GM23338 (cell line): ENCODE results near the gene S100A14. TPM values are rescaled to one million over a fixed set of nuclear protein-coding genes. Genes with fewer than 3 reads are reported as not detected.

ENCODE experiments used
- ATAC-seq: fragments of 200-7000 bp; cut with Tn5 transposase; 3 replicates; pipeline ENCODE4 v1.9.1; 2020
- DNase-seq: peaks from one replicate; pipeline ENCODE4 v3.0.0-alpha.2; 2015; ENCODE audit warnings: low spot score
- H2AFZ ChIP-seq: fragments of 200-600 bp; sonication (generic); 2 replicates; pipeline ENCODE4 v1.8.0; 2016; ENCODE audit warnings: antibody characterized with exemption, mild to moderate bottlenecking, moderate library complexity
- H3F3A ChIP-seq: fragments of 200-600 bp; sonication (generic); replicated peaks from 2 replicates; pipeline ENCODE4 v1.8.0; 2017; ENCODE audit warnings: antibody characterized with exemption, mixed run types, low read depth
- H3K27ac ChIP-seq: fragments of 200-600 bp; sonication (generic); 2 replicates; pipeline ENCODE4 v1.6.1; 2016; ENCODE audit warnings: low read depth
- H3K27me3 ChIP-seq: fragments of 200-600 bp; sonication (generic); 2 replicates; pipeline ENCODE4 v1.8.0; 2016; ENCODE audit warnings: mild to moderate bottlenecking, mixed run types, moderate library complexity; ENCODE audit not compliant: insufficient read depth
- H3K36me3 ChIP-seq: fragments of 200-600 bp; sonication (generic); 2 replicates; pipeline ENCODE4 v1.8.0; 2016; ENCODE audit warnings: mild to moderate bottlenecking; ENCODE audit not compliant: insufficient read depth
- H3K4me1 ChIP-seq: fragments of 200-600 bp; sonication (generic); 2 replicates; pipeline ENCODE4 v1.8.0; 2016; ENCODE audit warnings: mild to moderate bottlenecking, moderate library complexity; ENCODE audit not compliant: insufficient read depth
- H3K4me2 ChIP-seq: fragments of 200-600 bp; sonication (generic); 2 replicates; pipeline ENCODE4 v1.7.1; 2017; ENCODE audit warnings: mixed run types
- H3K4me3 ChIP-seq: fragments of 200-600 bp; sonication (generic); 2 replicates; pipeline ENCODE4 v1.6.1; 2016; ENCODE audit warnings: mixed run types
- H3K79me2 ChIP-seq: fragments of 200-600 bp; sonication (generic); replicated peaks from 2 replicates; pipeline ENCODE4 v1.8.0; 2017; ENCODE audit warnings: mild to moderate bottlenecking; ENCODE audit not compliant: insufficient read depth
- H3K9me2 ChIP-seq: fragments of 200-600 bp; sonication (generic); 2 replicates; pipeline ENCODE4 v1.8.0; 2017; ENCODE audit not compliant: insufficient read depth
- H4K20me1 ChIP-seq: fragments of 200-600 bp; sonication (generic); replicated peaks from 2 replicates; pipeline ENCODE4 v1.8.0; 2017; ENCODE audit warnings: mild to moderate bottlenecking; ENCODE audit not compliant: insufficient read depth
- H3K27ac Mint-ChIP-seq: 2 replicates; pipeline ENCODE4 v1.8.0; 2020; ENCODE audit warnings: inconsistent platforms, mild to moderate bottlenecking, moderate library complexity, mixed read lengths
- H3K27me3 Mint-ChIP-seq: 3 replicates; pipeline ENCODE4 v1.8.0; 2022; ENCODE audit warnings: low read depth, mild to moderate bottlenecking, moderate library complexity, mixed read lengths, inconsistent platforms; ENCODE audit not compliant: insufficient read depth, poor library complexity
- H3K36me3 Mint-ChIP-seq: 3 replicates; pipeline ENCODE4 v1.8.0; 2021; ENCODE audit warnings: low read depth, mild to moderate bottlenecking, inconsistent platforms, moderate library complexity, mixed read lengths
- H3K4me1 Mint-ChIP-seq: 3 replicates; pipeline ENCODE4 v1.8.0; 2020; ENCODE audit warnings: mild to moderate bottlenecking, inconsistent platforms, mixed read lengths
- H3K4me3 Mint-ChIP-seq: 3 replicates; pipeline ENCODE4 v1.8.0; 2021; ENCODE audit warnings: moderate library complexity, mild to moderate bottlenecking, inconsistent platforms, mixed read lengths
- H3K9me3 Mint-ChIP-seq: 3 replicates; pipeline ENCODE4 v1.8.0; 2020; ENCODE audit warnings: moderate library complexity, mild to moderate bottlenecking, inconsistent platforms, mixed read lengths
- CREB1 ChIP-seq: fragments of 250-450 bp; sonication (Bioruptor Pico); IDR thresholded peaks from 2 replicates; pipeline ENCODE4 v1.5.0; 2020; ENCODE audit warnings: low read depth, mild to moderate bottlenecking, moderate library complexity
- EZH2phosphoT487 ChIP-seq: fragments of 200-600 bp; sonication (generic); IDR thresholded peaks from one replicate; pipeline ENCODE4 v1.8.1; 2018; ENCODE audit warnings: antibody characterized with exemption; ENCODE audit not compliant: unreplicated experiment
- JUNB ChIP-seq: IDR thresholded peaks from one replicate; pipeline ENCODE4 v1.6.1; 2016; ENCODE audit warnings: antibody characterized with exemption; ENCODE audit not compliant: unreplicated experiment
- STAT1 ChIP-seq: IDR thresholded peaks from one replicate; pipeline ENCODE4 v1.6.1; 2016; ENCODE audit warnings: antibody characterized with exemption; ENCODE audit not compliant: unreplicated experiment
- ZNF114 ChIP-seq: fragments of 250-450 bp; sonication (Bioruptor Pico); IDR thresholded peaks from 2 replicates; pipeline ENCODE4 v1.5.0; 2020; ENCODE audit warnings: mild to moderate bottlenecking, moderate library complexity
- ZNF331 ChIP-seq: fragments of 250-450 bp; sonication (Bioruptor Pico); IDR thresholded peaks from 2 replicates; pipeline ENCODE4 v1.5.0; 2020; ENCODE audit warnings: low read depth, mild to moderate bottlenecking, moderate library complexity
- ZNF462 ChIP-seq: fragments of 250-450 bp; sonication (Bioruptor Pico); IDR thresholded peaks from 2 replicates; pipeline ENCODE4 v1.5.0; 2020; ENCODE audit warnings: mild to moderate bottlenecking, moderate library complexity
- polyA plus RNA-seq: library from polyadenylated mRNA; unstranded; fragments of >200 nt; fragmentation: Nextera tagmentation; extraction: Ambion mirVana; gene quantifications from 2 replicates; pipeline ENCODE4 v1.2.1, GENCODE V29; 2016
- total RNA-seq: library from RNA; depleted of rRNA; stranded (reverse); fragments of >200 nt; shearing (Covaris generic); gene quantifications from 2 replicates; pipeline ENCODE4 v1.2.3, GENCODE V29; 2014
- TF ChIP-seq, protein P1 (sequence below): IDR thresholded peaks from 2 replicates; pipeline ENCODE4 v1.6.1; 2016; ENCODE audit warnings: antibody characterized with exemption
- TF ChIP-seq, protein P2 (sequence below): IDR thresholded peaks from one replicate; pipeline ENCODE4 v1.6.1; 2018; ENCODE audit warnings: antibody characterized with exemption; ENCODE audit not compliant: unreplicated experiment
- TF ChIP-seq, protein P3 (sequence below), 2 experiments: fragments of 200-600 bp in 1 of 2; sonication (generic) in 1 of 2; conservative IDR thresholded peaks; 2 replicates each; pipeline versions ENCODE4 v1.5.1 to v1.6.1; 2016 to 2017; ENCODE audit warnings: antibody characterized with exemption in 2 of 2, low read depth in 2 of 2, mild to moderate bottlenecking in 2 of 2, moderate library complexity in 1 of 2

The S100A14 gene
- total and polyA plus RNA-seq, 2 experiments from 2014 or later = 0.28 to 0.53 TPM

DNA sequence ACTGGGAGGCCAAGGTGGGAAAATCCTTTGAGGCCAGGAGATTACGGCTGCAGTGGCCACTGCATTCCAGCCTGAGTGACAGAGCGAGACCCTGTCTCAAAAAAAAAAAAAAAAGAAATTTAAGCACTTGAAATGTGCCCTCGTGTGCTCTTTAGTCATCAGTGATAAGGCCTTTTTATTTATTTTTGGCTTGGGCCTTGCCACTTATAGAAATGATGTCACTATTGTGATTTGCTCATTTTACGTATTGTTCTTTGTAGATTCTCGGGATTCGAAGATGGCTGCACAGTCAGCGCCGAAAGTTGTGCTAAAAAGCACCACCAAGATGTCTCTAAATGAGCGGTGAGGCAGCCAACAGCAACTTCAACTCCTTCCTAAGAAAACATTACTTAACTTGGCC is 20.2 kb upstream of the S100A14 start:
- Histone ChIP-seq H3F3A (peaks cover 26% of the 10 kb centered on the region), H3K27me3 (no peaks in the 10 kb centered on the region), H4K20me1 (peaks cover 30% of the 10 kb centered on the region), H3K79me2 (peaks cover 61% of the 10 kb centered on the region), H3K9me2 (no peaks in the 10 kb centered on the region), H3K4me2 (no peak overlapping the region), H3K36me3 (peaks cover 55% of the 10 kb centered on the region), H2AFZ (no peak overlapping the region), H3K4me3 (no peak overlapping the region), H3K4me1 (peaks cover 12% of the 10 kb centered on the region; the same call in 1 of the 2 replicates), H3K27ac (peak overlapping the region; percentile 63; the same call in 1 of the 2 replicates)
- no peak for ATAC-seq
- H3K27me3 Mint-ChIP-seq = peaks cover 14% of the 10 kb centered on the region
- TF ChIP-seq JUNB = no peak
- TF ChIP-seq CREB1 (CRISPR knock-in tag) = no peak
- no peak for TF ChIP-seq ZNF331 (CRISPR knock-in tag)
- no peak for TF ChIP-seq EZH2phosphoT487
- no peak for TF ChIP-seq STAT1
- TF ChIP-seq, protein P1, sequence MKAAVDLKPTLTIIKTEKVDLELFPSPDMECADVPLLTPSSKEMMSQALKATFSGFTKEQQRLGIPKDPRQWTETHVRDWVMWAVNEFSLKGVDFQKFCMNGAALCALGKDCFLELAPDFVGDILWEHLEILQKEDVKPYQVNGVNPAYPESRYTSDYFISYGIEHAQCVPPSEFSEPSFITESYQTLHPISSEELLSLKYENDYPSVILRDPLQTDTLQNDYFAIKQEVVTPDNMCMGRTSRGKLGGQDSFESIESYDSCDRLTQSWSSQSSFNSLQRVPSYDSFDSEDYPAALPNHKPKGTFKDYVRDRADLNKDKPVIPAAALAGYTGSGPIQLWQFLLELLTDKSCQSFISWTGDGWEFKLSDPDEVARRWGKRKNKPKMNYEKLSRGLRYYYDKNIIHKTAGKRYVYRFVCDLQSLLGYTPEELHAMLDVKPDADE = no peak
- TF ChIP-seq, protein P2, sequence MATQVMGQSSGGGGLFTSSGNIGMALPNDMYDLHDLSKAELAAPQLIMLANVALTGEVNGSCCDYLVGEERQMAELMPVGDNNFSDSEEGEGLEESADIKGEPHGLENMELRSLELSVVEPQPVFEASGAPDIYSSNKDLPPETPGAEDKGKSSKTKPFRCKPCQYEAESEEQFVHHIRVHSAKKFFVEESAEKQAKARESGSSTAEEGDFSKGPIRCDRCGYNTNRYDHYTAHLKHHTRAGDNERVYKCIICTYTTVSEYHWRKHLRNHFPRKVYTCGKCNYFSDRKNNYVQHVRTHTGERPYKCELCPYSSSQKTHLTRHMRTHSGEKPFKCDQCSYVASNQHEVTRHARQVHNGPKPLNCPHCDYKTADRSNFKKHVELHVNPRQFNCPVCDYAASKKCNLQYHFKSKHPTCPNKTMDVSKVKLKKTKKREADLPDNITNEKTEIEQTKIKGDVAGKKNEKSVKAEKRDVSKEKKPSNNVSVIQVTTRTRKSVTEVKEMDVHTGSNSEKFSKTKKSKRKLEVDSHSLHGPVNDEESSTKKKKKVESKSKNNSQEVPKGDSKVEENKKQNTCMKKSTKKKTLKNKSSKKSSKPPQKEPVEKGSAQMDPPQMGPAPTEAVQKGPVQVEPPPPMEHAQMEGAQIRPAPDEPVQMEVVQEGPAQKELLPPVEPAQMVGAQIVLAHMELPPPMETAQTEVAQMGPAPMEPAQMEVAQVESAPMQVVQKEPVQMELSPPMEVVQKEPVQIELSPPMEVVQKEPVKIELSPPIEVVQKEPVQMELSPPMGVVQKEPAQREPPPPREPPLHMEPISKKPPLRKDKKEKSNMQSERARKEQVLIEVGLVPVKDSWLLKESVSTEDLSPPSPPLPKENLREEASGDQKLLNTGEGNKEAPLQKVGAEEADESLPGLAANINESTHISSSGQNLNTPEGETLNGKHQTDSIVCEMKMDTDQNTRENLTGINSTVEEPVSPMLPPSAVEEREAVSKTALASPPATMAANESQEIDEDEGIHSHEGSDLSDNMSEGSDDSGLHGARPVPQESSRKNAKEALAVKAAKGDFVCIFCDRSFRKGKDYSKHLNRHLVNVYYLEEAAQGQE = no peak
- TF ChIP-seq, protein P3, sequence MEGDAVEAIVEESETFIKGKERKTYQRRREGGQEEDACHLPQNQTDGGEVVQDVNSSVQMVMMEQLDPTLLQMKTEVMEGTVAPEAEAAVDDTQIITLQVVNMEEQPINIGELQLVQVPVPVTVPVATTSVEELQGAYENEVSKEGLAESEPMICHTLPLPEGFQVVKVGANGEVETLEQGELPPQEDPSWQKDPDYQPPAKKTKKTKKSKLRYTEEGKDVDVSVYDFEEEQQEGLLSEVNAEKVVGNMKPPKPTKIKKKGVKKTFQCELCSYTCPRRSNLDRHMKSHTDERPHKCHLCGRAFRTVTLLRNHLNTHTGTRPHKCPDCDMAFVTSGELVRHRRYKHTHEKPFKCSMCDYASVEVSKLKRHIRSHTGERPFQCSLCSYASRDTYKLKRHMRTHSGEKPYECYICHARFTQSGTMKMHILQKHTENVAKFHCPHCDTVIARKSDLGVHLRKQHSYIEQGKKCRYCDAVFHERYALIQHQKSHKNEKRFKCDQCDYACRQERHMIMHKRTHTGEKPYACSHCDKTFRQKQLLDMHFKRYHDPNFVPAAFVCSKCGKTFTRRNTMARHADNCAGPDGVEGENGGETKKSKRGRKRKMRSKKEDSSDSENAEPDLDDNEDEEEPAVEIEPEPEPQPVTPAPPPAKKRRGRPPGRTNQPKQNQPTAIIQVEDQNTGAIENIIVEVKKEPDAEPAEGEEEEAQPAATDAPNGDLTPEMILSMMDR (conservative IDR thresholded peaks at IDR 0.05; ENCODE audit: low read depth in 2 of 2) = no peak
- TF ChIP-seq ZNF114 = no peak
- no peak for TF ChIP-seq ZNF462 (CRISPR knock-in tag)
- DNase-seq = no peak
- H3K9me3 Mint-ChIP-seq = no peaks in the 10 kb centered on the region
- peaks cover 75% of the 10 kb centered on the region for H3K36me3 Mint-ChIP-seq
- H3K27ac Mint-ChIP-seq = no peak overlapping the region
- peak overlapping the region; percentile 96; the same call in 1 of the 3 replicates for H3K4me3 Mint-ChIP-seq
- H3K4me1 Mint-ChIP-seq = peaks cover 15% of the 10 kb centered on the region
